ENCODE measurements around the gene DMD. TPM values are rescaled to one million over a fixed set of nuclear protein-coding genes. Genes with fewer than 3 reads are reported as not detected.

Gene DMD
- polyA plus RNA-seq, 2 of the 4 experiments (the other 2 are of a cell fraction), result 0.03 TPM; not detected in 1

- TF ChIP-seq TP53 (CRISPR knock-in tag; IDR thresholded peaks at IDR 0.05), result no peak
- no peak for TF ChIP-seq ZC3H11A (IDR thresholded peaks at IDR 0.05)
- no peak for TF ChIP-seq POLR2A (IDR thresholded peaks at IDR 0.05; ENCODE audit: low read length)
- TF ChIP-seq JUNB (IDR thresholded peaks at IDR 0.05), result no peak
- no peak for TF ChIP-seq ZNF302 (CRISPR knock-in tag; IDR thresholded peaks at IDR 0.05)
- no peak for TF ChIP-seq ZFP36 (IDR thresholded peaks at IDR 0.05; ENCODE audit: borderline replicate concordance, partially characterized antibody)
- no peak for TF ChIP-seq KDM1A (IDR thresholded peaks at IDR 0.05; ENCODE audit: low read depth)
- no peak for TF ChIP-seq EP300 (IDR thresholded peaks at IDR 0.05)
- TF ChIP-seq CBX8 (IDR thresholded peaks at IDR 0.05), result no peak
- TF ChIP-seq, protein P1, sequence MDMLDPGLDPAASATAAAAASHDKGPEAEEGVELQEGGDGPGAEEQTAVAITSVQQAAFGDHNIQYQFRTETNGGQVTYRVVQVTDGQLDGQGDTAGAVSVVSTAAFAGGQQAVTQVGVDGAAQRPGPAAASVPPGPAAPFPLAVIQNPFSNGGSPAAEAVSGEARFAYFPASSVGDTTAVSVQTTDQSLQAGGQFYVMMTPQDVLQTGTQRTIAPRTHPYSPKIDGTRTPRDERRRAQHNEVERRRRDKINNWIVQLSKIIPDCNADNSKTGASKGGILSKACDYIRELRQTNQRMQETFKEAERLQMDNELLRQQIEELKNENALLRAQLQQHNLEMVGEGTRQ (IDR thresholded peaks at IDR 0.05), result no peak
- TF ChIP-seq PBX3 (IDR thresholded peaks at IDR 0.05), result no peak
- no peak for TF ChIP-seq FOSB (CRISPR knock-in tag; IDR thresholded peaks at IDR 0.05)
- no peak for TF ChIP-seq ESRRA (IDR thresholded peaks at IDR 0.05; ENCODE audit: borderline replicate concordance, low read length)
- no peak for TF ChIP-seq NPAS2 (CRISPR knock-in tag; IDR thresholded peaks at IDR 0.05; ENCODE audit: borderline replicate concordance)
- TF ChIP-seq HOXB5 (CRISPR knock-in tag; IDR thresholded peaks at IDR 0.05), result no peak
- no peak for TF ChIP-seq HEYL (CRISPR knock-in tag; IDR thresholded peaks at IDR 0.05)
- ATAC-seq, result no peak
- WGBS (ENCODE audit: missing lambda C conversion rate), result 24% methylated on average over 4 of the region's 4 CpGs
Observed at GRCh38 chrX:32153585-32153984, 1057.8 kb downstream of the DMD start.

DNA sequence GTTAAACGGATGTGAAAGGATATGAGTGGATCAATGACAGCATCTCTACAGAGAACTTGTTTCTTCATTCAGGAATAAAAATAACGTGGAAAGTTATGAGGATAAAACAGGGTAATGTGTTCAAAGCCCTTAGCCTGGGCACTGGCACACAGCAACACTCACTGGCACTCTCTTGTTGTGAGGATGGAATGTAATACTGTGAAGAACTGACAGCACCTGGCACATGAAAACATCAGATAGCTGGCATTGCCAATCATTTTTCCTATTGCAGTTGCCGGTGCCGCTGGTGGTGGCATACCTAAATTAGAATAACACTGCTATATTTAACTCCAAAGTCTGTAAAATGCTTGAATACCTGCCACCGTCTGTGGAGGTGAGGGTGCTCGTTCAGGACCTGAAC, 1061.2 kb downstream of the DMD start:
- Histone ChIP-seq H3K27ac (no peak overlapping the region), H3K4me3 (no peak overlapping the region), H3K4me2 (no peak overlapping the region), H3K9me3 (no peaks in the 10 kb centered on the region), H3K4me1 (no peaks in the 10 kb centered on the region)
- ATAC-seq, result no peak
- no peak for TF ChIP-seq HDAC2 (IDR thresholded peaks at IDR 0.05)
- CTCF ChIA-PET, result no interaction called here
- WGBS (ENCODE audit: missing lambda C conversion rate), result 2% methylated on average over 6 of the region's 6 CpGs
- POLR2A ChIA-PET, result no interaction called here
- DNase-seq (ENCODE audit: low read depth in 1 of 2, low spot score in 1 of 2), result no peak
- FAIRE-seq, result no peak

More at GRCh38 chrX:32153585-32153984, 1057.8 kb downstream of the DMD start:
- FAIRE-seq, result no peak
- H3K4me3 ChIP-seq, result no peak overlapping the region
- CTCF ChIA-PET, result no interaction called here
- no peaks in the 10 kb centered on the region for H3K9me3 ChIP-seq
- H3K4me1 ChIP-seq, result no peaks in the 10 kb centered on the region
- no peak for DNase-seq (ENCODE audit: low read depth in 1 of 2, low spot score in 1 of 2)
- no peak overlapping the region for H3K27ac ChIP-seq
- POLR2A ChIA-PET, result no interaction called here
- H3K4me2 ChIP-seq, result no peak overlapping the region

GRCh38 chrX:32141841-32142240, 1069.5 kb downstream of the DMD start:
- ATAC-seq (no peak), FAIRE-seq (no peak), DNase-seq (ENCODE audit: low read depth in 1 of 2, low spot score in 1 of 2) (no peak)
- no peaks in the 10 kb centered on the region for H3K4me1 ChIP-seq
- 11% methylated on average over 5 of the region's 5 CpGs for WGBS (ENCODE audit: missing lambda C conversion rate)
- no peak overlapping the region for H3K4me3 ChIP-seq
- H3K9me3 ChIP-seq, result no peaks in the 10 kb centered on the region
- no peak overlapping the region for H3K27ac ChIP-seq
- CTCF ChIA-PET, result no interaction called here
- H3K4me2 ChIP-seq, result no peak overlapping the region
- POLR2A ChIA-PET, result no interaction called here
- TF ChIP-seq HOXB5 (CRISPR knock-in tag; IDR thresholded peaks at IDR 0.05) (no peak), TFCP2L1 (CRISPR knock-in tag; IDR thresholded peaks at IDR 0.05) (no peak), CHD2 (IDR thresholded peaks at IDR 0.05; ENCODE audit: low read length, partially characterized antibody) (no peak), PHF8 (IDR thresholded peaks at IDR 0.05; ENCODE audit: borderline replicate concordance, low read depth) (no peak), ZNF302 (CRISPR knock-in tag; IDR thresholded peaks at IDR 0.05) (no peak), HOXB13 (CRISPR knock-in tag; IDR thresholded peaks at IDR 0.05; ENCODE audit: low read depth) (no peak), POLR2A (IDR thresholded peaks at IDR 0.05; ENCODE audit: low read length) (no peak), MAZ (IDR thresholded peaks at IDR 0.05; ENCODE audit: borderline replicate concordance, low read depth, low read length) (no peak), SREBF2 (IDR thresholded peaks at IDR 0.05) (no peak), EHMT2 (IDR thresholded peaks at IDR 0.05; ENCODE audit: low read depth) (no peak), NPAS2 (CRISPR knock-in tag; IDR thresholded peaks at IDR 0.05; ENCODE audit: borderline replicate concordance) (no peak), CBX8 (IDR thresholded peaks at IDR 0.05) (no peak)
- TF ChIP-seq, protein P2, sequence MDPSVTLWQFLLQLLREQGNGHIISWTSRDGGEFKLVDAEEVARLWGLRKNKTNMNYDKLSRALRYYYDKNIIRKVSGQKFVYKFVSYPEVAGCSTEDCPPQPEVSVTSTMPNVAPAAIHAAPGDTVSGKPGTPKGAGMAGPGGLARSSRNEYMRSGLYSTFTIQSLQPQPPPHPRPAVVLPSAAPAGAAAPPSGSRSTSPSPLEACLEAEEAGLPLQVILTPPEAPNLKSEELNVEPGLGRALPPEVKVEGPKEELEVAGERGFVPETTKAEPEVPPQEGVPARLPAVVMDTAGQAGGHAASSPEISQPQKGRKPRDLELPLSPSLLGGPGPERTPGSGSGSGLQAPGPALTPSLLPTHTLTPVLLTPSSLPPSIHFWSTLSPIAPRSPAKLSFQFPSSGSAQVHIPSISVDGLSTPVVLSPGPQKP (IDR thresholded peaks at IDR 0.05; ENCODE audit: low read depth, low read length), result no peak

Measured in A549 (cell line).